ENCODE measurements around the gene ROMO1.

GRCh38 chr20:35680452-35681183 is 18.6 kb upstream of the ROMO1 start:
- TF ChIP-seq CTCF (IDR thresholded peaks at IDR 0.05; ENCODE audit: poor library complexity, severe bottlenecking) (no peak), EZH2 (IDR thresholded peaks at IDR 0.05; ENCODE audit: borderline replicate concordance, insufficient read depth, low read length, poor library complexity, severe bottlenecking) (no peak), MXI1 (conservative IDR thresholded peaks at IDR 0.05; ENCODE audit: poor library complexity, severe bottlenecking) (no peak), POLR2AphosphoS5 (IDR thresholded peaks at IDR 0.05) (no peak), TAF1 (IDR thresholded peaks at IDR 0.05; ENCODE audit: low read depth) (no peak)

Data from neural cell (in vitro differentiated cells).